ENCODE results near the gene UBALD2. TPM values are rescaled to one million over a fixed set of nuclear protein-coding genes. Genes with fewer than 3 reads are reported as not detected.

UBALD2 gene
- 16.5 and 35.5 TPM in 2 replicates for total RNA-seq

DNA sequence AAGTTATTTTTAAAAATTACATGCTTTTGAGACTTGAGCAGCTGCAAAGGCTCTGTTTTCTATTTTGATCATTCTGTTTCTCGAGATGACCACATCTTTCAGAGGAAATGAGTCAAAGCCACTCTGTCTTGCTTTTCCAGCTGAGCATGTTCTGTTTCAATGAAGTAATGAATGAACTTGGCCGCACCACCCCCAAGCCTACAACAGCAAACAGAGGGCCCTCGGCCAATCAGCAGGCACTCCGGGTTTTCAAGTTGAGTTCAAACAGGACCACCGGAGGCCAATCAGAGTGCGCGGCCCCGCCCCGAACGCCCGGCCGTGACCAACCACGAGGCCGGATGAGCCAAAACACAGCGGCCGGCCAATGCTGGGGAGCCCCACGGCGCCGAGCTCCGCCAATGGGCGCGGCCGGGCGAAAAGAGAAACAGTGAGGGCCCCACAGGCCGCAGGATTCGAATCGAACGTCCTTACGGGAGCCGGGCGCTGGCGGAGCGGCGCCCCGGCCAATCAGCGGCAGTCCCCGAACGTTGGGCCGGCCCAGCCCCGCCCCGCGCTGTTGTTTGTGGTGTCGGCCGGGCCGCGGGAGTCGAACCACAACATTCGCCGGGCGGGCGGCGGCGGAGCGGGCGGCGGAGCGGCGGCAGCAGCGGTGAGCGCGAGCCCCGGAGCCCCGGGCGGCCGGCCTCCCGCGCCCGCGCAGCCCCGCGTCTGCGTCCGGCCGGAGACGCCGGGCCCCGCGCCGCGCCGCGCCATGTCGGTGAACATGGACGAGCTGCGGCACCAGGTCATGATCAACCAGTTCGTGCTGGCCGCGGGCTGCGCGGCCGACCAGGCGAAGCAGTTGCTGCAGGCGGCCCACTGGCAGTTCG is at the start of gene UBALD2:
Gene UBALD2 (plus strand): TSS at position 594 of the 869 bp plus-strand sequence. CDS start 158 bp downstream, at position 752.

DNA sequence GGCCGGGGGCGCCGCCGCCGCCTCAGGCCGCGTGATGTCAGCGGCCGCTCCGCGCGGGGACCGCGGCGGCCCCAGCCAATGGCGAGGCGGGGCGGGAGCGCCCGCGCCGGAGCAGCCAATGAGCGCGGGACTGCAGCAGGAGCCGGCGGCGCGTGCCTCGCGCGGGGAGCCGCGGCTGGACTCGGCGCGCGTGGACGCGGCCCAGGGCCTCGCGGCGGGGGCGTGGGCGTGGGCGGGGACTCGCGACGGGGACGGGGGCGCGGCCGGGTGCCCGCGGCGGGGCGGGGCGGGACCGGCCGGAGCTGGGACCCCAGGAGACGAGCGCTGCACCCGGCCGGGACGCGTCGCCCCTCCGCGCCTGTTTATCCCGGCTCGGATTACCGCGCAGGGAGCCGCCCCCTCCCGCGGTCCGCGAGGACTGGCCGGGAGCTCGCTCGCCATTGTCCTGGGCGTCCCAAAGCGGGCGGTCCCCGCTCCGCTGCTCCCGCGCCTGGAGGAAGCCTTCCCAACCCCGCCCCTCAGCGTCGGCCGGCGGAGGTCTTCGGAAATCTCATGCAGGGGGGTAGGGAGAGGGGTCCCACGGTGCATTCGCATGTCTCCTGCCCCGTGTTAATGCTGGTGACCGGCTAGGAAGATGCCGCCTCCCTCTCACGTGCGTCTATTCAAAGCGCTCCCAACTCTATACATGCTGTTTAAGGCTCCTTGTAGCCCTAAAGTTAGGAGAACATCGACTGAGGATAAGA is 24.5 kb upstream of the UBALD2 start, which contains the start of gene RNF157:
Gene RNF157 (minus strand): TSS at position 33 of the 743 bp plus-strand sequence. CDS start 253 bp downstream, outside the sequence.

DNA sequence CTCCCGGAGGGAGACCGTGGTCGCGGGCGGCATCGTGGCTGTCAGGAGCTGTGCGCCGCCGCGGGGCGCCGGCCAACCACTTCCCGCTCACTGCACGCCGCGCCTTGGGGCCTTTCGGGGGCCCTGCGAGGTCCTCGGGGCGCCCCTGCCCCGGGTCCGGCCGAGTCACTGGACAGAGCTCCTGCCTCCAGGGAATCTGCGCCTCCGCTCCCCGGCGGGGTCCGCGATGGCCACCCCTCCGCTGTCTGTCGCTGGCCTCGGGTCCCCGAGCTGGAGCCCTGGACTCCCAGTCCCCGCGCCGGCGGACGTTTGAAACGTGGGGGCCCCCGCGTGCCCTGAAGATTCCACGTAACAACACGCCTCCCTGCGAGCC is 42.8 kb downstream of the UBALD2 start, which contains the start of gene QRICH2:
Gene QRICH2 (minus strand): TSS at position 311 of the 373 bp plus-strand sequence. CDS start 278 bp downstream, at position 33.

Other genes with a start within 250 kb of the UBALD2 start
- gene EVPL, start 238.0 kb upstream of the UBALD2 start, total RNA-seq: 11.7 and 21.4 TPM in 2 replicates
- gene SRP68, start 192.8 kb upstream of the UBALD2 start, total RNA-seq: 33.8 and 41.1 TPM in 2 replicates
- gene GALR2, start 190.6 kb upstream of the UBALD2 start, total RNA-seq: 0.16 and 1.3 TPM in 2 replicates
- not detected in 2 replicates for gene ZACN, start 186.2 kb upstream of the UBALD2 start, total RNA-seq
- gene EXOC7, start 161.6 kb upstream of the UBALD2 start, total RNA-seq: 64.9 and 77.6 TPM in 2 replicates
- gene FOXJ1, start 124.1 kb upstream of the UBALD2 start, total RNA-seq: 0.81 and 5.8 TPM in 2 replicates
- gene RNF157, start 24.9 kb upstream of the UBALD2 start, total RNA-seq: 2.4 and 4.9 TPM in 2 replicates
- 1.6 and 1.9 TPM in 2 replicates for gene QRICH2, start 42.9 kb downstream of the UBALD2 start, total RNA-seq
- gene PRPSAP1, start 88.6 kb downstream of the UBALD2 start, total RNA-seq: 43.7 and 53.9 TPM in 2 replicates
- gene SPHK1, start 119.3 kb downstream of the UBALD2 start, total RNA-seq: 24.1 and 96.6 TPM in 2 replicates
- gene UBE2O, start 187.8 kb downstream of the UBALD2 start, total RNA-seq: 14.5 and 21.2 TPM in 2 replicates
- 0.25 TPM in 1 of 2 replicates, not detected in the other for gene AANAT, start 202.3 kb downstream of the UBALD2 start, total RNA-seq
- 59.3 and 64.5 TPM in 2 replicates for gene RHBDF2, start 236.1 kb downstream of the UBALD2 start, total RNA-seq